ENCODE data around the gene FEZF1.
"Not testable (repeated sequence)": the region's sequence is repeated elsewhere in the genome, so short reads cannot be mapped to it uniquely, and the experiment has no call there.

Gene FEZF1

GRCh38 chr7:122306320-122307227 lies 2.0 kb upstream of the FEZF1 start:
- no peak for DNase-seq

DNA sequence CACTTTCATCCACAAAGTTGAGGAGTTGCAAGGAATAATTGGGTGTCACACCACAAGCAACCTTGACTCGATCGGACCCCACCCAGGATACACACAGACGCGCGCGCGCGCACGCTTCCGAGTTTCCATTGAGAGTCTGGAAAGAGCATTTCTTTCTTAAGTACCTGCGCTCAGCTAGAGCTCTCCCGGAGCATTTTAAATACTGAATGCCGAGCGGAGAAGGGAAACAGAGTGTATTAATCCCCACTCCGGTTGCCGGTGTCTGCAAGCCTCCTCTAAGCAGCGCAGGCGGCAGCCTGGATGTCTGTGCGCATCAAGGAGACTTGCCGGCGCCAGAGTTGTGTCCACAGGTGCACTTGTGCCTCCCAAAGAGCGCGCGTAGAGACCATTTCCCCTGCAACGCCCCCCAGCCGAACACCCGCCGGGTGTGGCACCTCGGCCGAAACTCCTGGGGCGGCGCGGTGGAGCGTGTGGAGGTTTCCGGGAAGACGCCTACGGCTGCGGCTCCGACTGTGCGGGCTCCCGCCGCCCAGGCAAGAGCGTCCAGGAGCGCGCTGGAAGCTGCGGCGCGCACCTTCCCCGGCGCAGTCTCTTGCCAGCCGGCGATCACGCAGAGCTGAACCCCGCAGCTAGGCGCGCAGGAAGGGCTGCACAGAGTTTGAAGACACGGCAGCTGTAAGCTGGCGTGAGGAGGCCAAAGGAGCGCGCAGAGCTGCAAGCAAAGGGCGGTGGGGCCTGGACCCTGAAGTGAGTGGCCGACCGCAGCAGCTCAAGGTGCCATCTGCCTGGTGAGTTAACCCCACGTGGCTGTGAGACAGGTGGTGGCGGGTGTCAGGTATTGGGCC lies 1.1 kb upstream of the FEZF1 start:
- DNase-seq = no peak

GRCh38 chr7:122304996-122305421 lies 459 bp upstream of the FEZF1 start:
- no peak for DNase-seq

DNA sequence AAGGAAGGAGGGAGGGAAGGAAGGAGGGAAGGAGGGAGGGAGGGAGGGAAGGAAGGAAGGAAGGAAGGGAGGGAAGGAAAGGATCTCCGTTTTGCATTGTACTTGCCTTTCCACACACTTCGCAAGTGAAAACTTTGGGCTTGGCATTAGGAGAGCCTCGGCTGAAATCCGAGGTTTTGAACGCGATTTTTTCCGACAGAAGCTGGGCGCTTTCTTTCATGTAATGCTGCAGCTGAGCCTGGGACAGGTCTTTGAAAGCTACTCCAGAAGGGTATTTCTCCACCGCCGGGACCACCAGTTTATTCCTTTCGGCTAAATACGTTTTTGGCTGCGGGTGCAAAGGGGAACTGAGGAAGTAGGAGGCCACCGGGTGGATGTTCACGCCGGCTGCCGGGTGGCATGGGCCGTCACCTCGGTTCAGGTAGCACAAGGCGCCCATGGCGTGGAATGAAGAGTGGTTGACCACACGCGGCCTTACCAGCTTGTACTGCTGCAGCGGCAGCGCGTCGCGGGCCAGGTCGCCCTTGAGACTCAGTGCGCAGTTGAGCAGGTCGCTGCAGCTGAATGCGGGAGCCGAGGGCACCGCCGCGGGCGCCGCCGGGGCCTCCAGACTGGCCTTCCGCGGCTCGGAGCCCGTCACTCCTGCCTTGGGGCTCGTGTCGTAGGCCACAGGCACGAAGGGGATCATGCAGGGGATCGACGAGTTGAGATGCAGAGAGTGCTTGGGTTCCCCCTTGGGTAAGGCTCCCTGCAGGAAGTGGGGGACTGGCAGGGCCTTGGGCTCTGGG lies 825 bp downstream of the FEZF1 start:
- no peak for DNase-seq

GRCh38 chr7:122302761-122303530 lies 1.6 kb downstream of the FEZF1 start:
- DNase-seq = no peak

GRCh38 chr7:122301858-122302760 lies 2.4 kb downstream of the FEZF1 start:
- DNase-seq = no peak

- no peak for DNase-seq
These were observed 3.4 kb downstream of the FEZF1 start for GRCh38 chr7:122300956-122301833.

DNA sequence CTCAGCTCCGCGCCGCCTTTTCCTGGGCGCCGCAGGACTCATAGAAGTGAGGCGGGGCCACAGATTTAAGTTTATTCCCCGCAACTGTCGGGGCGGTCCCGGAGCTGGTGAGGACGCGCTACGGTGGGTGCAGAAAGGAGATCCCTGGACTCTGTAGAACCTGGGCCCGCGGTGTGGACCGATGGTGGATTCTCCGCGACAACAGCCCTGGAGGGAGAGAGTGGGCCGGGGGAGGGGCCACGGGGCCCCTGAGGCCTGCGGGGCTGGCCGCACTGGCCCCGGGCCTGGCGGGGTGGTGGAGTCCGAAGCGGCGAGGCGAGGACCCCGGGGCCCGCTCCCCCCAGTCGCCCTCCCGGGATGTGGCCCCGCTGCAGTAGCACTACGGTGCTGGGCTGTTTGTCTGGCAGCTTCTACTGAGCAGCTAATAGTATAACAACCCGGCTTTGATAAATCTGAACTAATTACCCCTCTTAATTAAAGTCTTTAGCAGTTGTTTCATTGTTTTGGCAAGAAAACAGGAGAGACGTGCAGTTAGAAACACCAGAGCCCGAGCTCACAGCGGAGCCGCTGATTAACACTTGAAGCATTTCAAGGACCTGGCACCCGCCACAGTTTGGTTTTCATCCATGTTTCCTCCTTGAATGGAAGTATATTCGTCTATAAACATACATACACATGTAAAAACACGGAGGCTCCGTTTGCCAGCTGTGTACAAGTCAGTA lies 4.2 kb downstream of the FEZF1 start:
- no peak for DNase-seq

- DNase-seq = no peak
These were observed 4.8 kb downstream of the FEZF1 start for GRCh38 chr7:122299624-122300210.

- DNase-seq = no peak
These were observed 5.9 kb downstream of the FEZF1 start for GRCh38 chr7:122298618-122299017.

- DNase-seq = no peak
These were observed 6.4 kb downstream of the FEZF1 start for GRCh38 chr7:122298131-122298530.

GRCh38 chr7:122291189-122291588 lies 13.4 kb downstream of the FEZF1 start:
- DNase-seq = no peak

- no peak for DNase-seq
These were observed 14.1 kb downstream of the FEZF1 start for GRCh38 chr7:122290476-122290875.

GRCh38 chr7:122289426-122289825 lies 15.1 kb downstream of the FEZF1 start:
- DNase-seq = no peak

DNA sequence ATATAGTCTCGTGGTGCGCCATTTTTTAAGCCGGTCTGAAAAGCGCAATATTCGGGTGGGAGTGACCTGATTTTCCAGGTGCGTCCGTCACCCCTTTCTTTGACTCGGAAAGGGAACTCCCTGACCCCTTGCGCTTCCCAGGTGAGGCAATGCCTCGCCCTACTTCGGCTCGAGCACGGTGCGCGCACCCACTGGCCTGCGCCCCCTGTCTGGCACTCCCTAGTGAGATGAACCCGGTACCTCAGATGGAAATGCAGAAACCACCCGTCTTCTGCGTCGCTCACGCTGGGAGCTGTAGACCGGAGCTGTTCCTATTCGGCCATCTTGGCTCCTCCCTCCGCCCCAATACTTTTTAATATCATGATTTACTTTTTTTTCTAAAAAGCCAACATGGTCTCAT lies 19.9 kb downstream of the FEZF1 start:
- DNase-seq = not testable (repeated sequence)

- DNase-seq = no peak
These were observed 31.4 kb downstream of the FEZF1 start for GRCh38 chr7:122273117-122273516.

- no peak for DNase-seq
These were observed 35.3 kb downstream of the FEZF1 start for GRCh38 chr7:122269241-122269640.

DNA sequence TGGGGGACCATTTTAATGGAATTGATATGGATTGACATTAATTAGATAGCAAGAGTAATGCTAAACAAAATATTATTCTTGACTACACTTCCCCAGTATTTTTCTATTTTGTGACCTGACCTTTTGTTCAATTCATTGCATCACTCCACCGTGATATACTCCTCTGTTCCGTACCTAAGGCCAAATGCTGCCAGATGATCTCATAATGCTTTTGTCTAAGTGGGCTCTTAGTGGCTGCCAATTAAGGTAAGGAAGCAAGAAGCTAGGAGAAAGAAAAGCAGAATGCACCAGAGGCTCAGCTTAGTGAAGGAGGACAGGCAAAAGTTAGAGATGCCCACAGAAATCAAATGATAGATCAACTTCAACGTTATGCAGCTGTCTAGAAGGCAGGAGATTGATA lies 36.4 kb downstream of the FEZF1 start:
- no peak for DNase-seq

- no peak for DNase-seq
These were observed 42.3 kb downstream of the FEZF1 start for GRCh38 chr7:122262246-122262645.
